Parathyroid adenoma (tissue), 2 donors: ENCODE measurements around the gene ALX3.

ENCODE experiments used
- H2AFZ ChIP-seq: fragments of 300-600 bp; sonication (generic); one replicate; pipeline ENCODE4 v1.7.0; 2017; ENCODE audit warnings: antibody characterized with exemption, mild to moderate bottlenecking
- H3K27ac ChIP-seq: fragments of 300-600 bp; sonication (generic); one replicate; pipeline ENCODE4 v1.7.0; 2017
- H3K27me3 ChIP-seq: fragments of 300-600 bp; sonication (generic); one replicate; pipeline ENCODE4 v1.7.0; 2017; ENCODE audit warnings: low read length; ENCODE audit not compliant: control insufficient read depth, insufficient read depth
- H3K36me3 ChIP-seq: fragments of 300-600 bp; sonication (generic); one replicate; pipeline ENCODE4 v1.7.0; 2017; ENCODE audit warnings: low read length; ENCODE audit not compliant: control insufficient read depth, insufficient read depth
- H3K4me1 ChIP-seq: fragments of 300-600 bp; sonication (generic); one replicate; pipeline ENCODE4 v1.7.0; 2017; ENCODE audit warnings: control low read depth
- H3K4me2 ChIP-seq: fragments of 300-600 bp; sonication (generic); one replicate; pipeline ENCODE4 v1.7.0; 2017; ENCODE audit warnings: low read length
- H3K4me3 ChIP-seq: fragments of 300-600 bp; sonication (generic); one replicate; pipeline ENCODE4 v1.7.0; 2017; ENCODE audit warnings: low read depth, low read length
- H3K79me2 ChIP-seq: fragments of 300-600 bp; sonication (generic); one replicate; pipeline ENCODE4 v1.7.0; 2017; ENCODE audit warnings: control low read depth
- H3K9ac ChIP-seq: fragments of 300-600 bp; sonication (generic); one replicate; pipeline ENCODE4 v1.7.0; 2017; ENCODE audit warnings: mild to moderate bottlenecking
- H3K9me3 ChIP-seq: fragments of 300-600 bp; sonication (generic); one replicate; pipeline ENCODE4 v1.7.0; 2017; ENCODE audit warnings: low read length; ENCODE audit not compliant: control insufficient read depth
- CTCF ChIP-seq: fragments of 300-600 bp; sonication (generic); IDR thresholded peaks from one replicate; pipeline ENCODE4 v1.7.0; 2017; ENCODE audit warnings: antibody characterized with exemption, mild to moderate bottlenecking
- donor health status: primary hyperparathyroidism.

ALX3 gene

DNA sequence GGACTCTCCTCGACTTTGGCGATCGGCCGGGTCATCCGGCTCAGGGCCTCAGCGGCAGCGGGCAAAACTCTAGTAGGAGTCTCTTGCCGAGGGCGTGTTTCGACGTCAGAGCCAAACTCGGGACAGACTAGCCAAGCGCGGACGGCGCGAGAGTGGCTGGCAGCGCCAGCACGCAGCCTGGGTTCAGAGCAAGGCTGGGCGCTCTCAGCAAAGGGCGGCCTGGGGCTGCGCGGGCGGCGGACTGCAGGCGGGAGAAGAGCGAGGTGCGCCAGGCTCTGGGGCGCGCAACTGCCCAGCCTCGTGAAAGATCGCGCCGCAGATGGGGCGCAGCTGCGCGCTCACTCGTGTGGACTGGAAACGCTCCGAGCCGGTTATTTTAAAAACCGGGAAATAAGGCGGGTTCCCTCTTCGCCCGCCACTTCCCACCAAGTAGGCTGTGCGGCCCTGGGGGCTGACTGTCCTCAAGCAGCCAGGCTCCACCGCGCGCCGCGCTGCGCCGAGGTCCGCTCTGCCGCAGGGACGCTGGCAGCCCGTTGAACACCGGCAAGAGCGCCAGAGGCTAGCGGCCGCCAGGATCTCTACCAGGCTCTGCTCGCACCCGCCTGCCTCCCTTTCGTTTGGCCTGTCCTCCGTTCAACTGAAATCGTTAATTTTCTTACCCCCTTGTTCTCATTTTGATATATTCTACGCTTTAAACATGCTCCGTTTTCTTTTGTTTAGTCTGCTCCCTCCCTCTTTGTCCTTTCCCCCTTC is 2.4 kb downstream of the ALX3 start:
- Histone ChIP-seq H3K36me3 (no peaks in the 10 kb centered on the region), H3K9ac (no peak overlapping the region), H2AFZ (no peak overlapping the region), H3K27me3 (no peaks in the 10 kb centered on the region), H3K79me2 (no peaks in the 10 kb centered on the region), H3K4me3 (no peak overlapping the region), H3K4me2 (no peak overlapping the region), H3K9me3 (no peaks in the 10 kb centered on the region), H3K27ac (no peak overlapping the region), H3K4me1 (peaks cover 2% of the 10 kb centered on the region)
- no peak for TF ChIP-seq CTCF

DNA sequence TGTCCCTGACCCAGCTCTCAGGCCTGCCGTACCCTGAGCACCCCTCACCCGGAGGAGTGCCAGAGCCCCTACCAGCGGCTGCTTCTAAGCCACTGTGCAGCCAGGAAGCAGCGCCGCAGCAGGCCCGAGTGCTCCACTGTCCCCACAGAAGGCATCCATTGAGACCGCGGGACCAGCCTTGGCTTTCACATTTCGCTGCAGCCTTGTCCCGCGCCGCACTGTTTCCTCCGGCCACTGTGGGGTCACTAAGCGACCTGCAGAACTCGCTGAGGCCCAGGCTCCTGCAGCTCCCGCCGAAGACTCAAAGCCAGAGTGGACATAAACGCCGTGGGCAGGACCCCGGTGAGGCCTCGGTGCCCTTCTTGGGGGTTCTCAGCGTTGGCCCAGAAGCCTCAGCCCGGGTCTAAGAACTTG is 3.0 kb downstream of the ALX3 start:
- Histone ChIP-seq H3K4me3 (no peak overlapping the region), H2AFZ (no peak overlapping the region)
- TF ChIP-seq CTCF, result no peak

DNA sequence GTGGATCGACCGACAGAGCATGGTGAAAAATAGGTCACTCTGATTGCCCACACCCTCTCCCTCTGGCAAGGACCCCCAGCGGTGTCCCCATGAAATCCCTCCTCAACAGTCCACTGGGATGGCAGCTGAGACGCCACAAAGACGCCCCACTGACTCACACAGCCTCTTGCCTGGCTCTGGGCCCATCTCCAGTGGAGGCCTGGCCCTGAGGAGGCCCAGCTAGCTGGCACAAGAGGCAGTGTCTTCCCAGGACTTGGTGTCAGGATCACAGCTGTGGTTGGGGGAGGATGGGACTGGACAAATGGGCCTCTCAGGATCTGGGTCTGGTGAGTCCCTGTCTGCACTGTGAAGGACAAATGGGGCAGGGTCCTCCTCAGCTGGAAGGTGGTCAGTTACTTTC is 4.6 kb downstream of the ALX3 start:
- Histone ChIP-seq H3K9me3 (no peaks in the 10 kb centered on the region), H3K27ac (no peak overlapping the region), H3K79me2 (no peaks in the 10 kb centered on the region), H3K36me3 (no peaks in the 10 kb centered on the region), H3K4me1 (peaks cover 6% of the 10 kb centered on the region), H3K27me3 (no peaks in the 10 kb centered on the region), H3K4me3 (no peak overlapping the region), H3K4me2 (no peak overlapping the region), H3K9ac (no peak overlapping the region), H2AFZ (no peak overlapping the region)
- TF ChIP-seq CTCF, result no peak

More for the DNA sequence above, 3.0 kb downstream of the ALX3 start:
- H3K79me2 ChIP-seq, result no peaks in the 10 kb centered on the region
- H3K4me1 ChIP-seq, result peaks cover 6% of the 10 kb centered on the region
- H3K9me3 ChIP-seq, result no peaks in the 10 kb centered on the region
- H3K9ac ChIP-seq, result no peak overlapping the region
- H3K4me2 ChIP-seq, result no peak overlapping the region
- no peaks in the 10 kb centered on the region for H3K36me3 ChIP-seq
- H3K27me3 ChIP-seq, result no peaks in the 10 kb centered on the region
- no peak overlapping the region for H3K27ac ChIP-seq

DNA sequence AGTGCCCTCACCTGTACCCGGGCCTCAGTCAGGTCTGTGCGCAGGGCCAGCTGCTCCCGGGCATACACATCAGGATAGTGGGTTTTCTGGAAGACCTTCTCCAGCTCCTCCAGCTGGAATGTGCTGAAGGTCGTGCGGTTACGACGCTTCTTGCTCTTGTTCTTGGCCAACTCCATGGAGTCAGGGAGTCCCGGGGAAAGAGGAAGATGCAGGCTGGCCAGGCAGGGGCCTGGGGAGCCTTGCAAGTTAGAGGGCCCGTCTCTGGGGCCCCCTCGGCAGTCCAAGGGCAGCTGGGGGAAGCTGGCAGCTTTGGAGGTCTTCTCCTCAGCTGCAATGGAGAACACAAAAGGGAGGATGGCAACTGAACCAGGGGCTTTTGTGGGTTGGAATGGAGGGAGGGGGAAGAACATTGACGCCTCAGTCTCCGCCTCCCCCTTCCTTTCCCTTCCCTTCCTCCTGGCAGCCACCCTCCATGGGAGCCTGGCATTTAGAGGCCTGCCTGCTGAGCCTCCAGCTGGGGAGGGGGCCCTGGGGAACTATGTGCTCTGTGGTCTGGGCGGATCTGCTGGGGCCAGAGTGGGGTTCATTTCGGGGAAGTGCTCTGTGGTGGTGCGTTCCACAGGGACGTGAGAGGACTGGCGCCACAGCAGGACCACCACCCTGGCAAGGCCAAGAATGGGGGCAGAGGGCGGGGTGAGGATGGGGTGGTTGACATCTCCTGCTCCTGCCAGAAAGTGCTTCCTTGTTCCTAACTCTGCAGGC is 5.7 kb downstream of the ALX3 start:
- Histone ChIP-seq H3K4me3 (no peak overlapping the region), H2AFZ (no peak overlapping the region), H3K27me3 (no peaks in the 10 kb centered on the region), H3K4me1 (peaks cover 6% of the 10 kb centered on the region), H3K9ac (no peak overlapping the region), H3K9me3 (no peaks in the 10 kb centered on the region), H3K4me2 (no peak overlapping the region), H3K36me3 (no peaks in the 10 kb centered on the region), H3K79me2 (no peaks in the 10 kb centered on the region), H3K27ac (no peak overlapping the region)
- TF ChIP-seq CTCF, result no peak
